DND-41 (cell line): ENCODE results near the gene NFASC.

ENCODE experiments used
- CTCF ChIP-seq: IDR thresholded peaks from 2 replicates; pipeline ENCODE4 v1.5.1; 2012; ENCODE audit warnings: borderline replicate concordance, low read length, moderate library complexity, mild to moderate bottlenecking; ENCODE audit not compliant: poor library complexity, severe bottlenecking; ENCODE audit errors: extremely low read depth
- EZH2 ChIP-seq: IDR thresholded peaks from 3 replicates; pipeline ENCODE4 v1.6.1; 2012; ENCODE audit warnings: borderline replicate concordance, low read depth, mild to moderate bottlenecking, moderate library complexity, low read length, inconsistent platforms; ENCODE audit not compliant: severe bottlenecking

- TF ChIP-seq EZH2: no peak
- no peak for TF ChIP-seq CTCF
These were observed 106.0 kb downstream of the NFASC start for GRCh38 chr1:204976646-204977045.
